SK-N-MC (cell line): Measurements from ENCODE around the gene FAAP100.
A peak's percentile ranks its signal among the peaks of the same experiment; 100 is the strongest.

ENCODE experiments used
- EZH2 ChIP-seq: fragments of 200-600 bp; sonication (generic); IDR thresholded peaks from one replicate; pipeline ENCODE4 v1.6.1; 2017; ENCODE audit warnings: antibody characterized with exemption
- POLR2AphosphoS5 ChIP-seq: IDR thresholded peaks from 2 replicates; pipeline ENCODE4 v1.6.1; 2012; ENCODE audit warnings: mild to moderate bottlenecking, low read depth, low read length, borderline replicate concordance

GRCh38 chr17:81511804-81512561 is 40.2 kb downstream of the FAAP100 start:
- no peak for TF ChIP-seq EZH2
- peak; percentile 30; the same call in 1 of the 2 replicates for TF ChIP-seq POLR2AphosphoS5
